ENCODE measurements around the gene PTPRT. TPM values are rescaled to one million over a fixed set of nuclear protein-coding genes. Genes with fewer than 3 reads are reported as not detected.

PTPRT gene
- total and polyA plus RNA-seq, 2 of the 13 experiments (the other 11 are each of a cell fraction or from before 2014, with no cell fraction given), result under 0.01 to 0.09 TPM

DNA sequence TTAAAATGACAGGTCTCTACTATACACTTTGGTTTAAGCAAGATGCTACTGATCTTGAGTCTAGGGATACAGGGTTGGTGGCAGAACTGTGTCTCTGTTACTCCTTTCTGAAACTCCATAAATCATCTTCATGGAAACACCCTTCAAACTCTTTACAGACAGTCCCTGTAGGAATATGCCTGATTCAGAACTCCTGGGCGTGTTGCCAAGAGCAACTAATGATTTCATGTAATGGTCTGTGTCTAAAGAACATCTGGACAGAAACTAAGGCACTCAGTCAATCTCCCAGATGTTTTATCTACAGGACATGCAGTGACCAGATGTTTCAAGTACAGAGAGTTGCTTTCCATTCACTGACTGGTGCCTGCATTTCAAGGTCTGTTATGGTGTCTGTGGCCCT, 1107.1 kb downstream of the PTPRT start (continued):
- TF ChIP-seq ZNF207 (IDR thresholded peaks at IDR 0.05; ENCODE audit: borderline replicate concordance) (no peak), SRF (IDR thresholded peaks at IDR 0.05; ENCODE audit: low read depth, low read length) (no peak), ZKSCAN5 (CRISPR knock-in tag; IDR thresholded peaks at IDR 0.05) (no peak), ZKSCAN8 (CRISPR knock-in tag; IDR thresholded peaks at IDR 0.05; ENCODE audit: borderline replicate concordance) (no peak), ZNF546 (CRISPR knock-in tag; conservative IDR thresholded peaks at IDR 0.05) (no peak), ZFYVE20 (CRISPR knock-in tag; IDR thresholded peaks at IDR 0.05; ENCODE audit: borderline replicate concordance, low read depth) (no peak), HDAC1 (CRISPR knock-in tag; IDR thresholded peaks at IDR 0.05) (no peak)
- TF ChIP-seq, protein P1, sequence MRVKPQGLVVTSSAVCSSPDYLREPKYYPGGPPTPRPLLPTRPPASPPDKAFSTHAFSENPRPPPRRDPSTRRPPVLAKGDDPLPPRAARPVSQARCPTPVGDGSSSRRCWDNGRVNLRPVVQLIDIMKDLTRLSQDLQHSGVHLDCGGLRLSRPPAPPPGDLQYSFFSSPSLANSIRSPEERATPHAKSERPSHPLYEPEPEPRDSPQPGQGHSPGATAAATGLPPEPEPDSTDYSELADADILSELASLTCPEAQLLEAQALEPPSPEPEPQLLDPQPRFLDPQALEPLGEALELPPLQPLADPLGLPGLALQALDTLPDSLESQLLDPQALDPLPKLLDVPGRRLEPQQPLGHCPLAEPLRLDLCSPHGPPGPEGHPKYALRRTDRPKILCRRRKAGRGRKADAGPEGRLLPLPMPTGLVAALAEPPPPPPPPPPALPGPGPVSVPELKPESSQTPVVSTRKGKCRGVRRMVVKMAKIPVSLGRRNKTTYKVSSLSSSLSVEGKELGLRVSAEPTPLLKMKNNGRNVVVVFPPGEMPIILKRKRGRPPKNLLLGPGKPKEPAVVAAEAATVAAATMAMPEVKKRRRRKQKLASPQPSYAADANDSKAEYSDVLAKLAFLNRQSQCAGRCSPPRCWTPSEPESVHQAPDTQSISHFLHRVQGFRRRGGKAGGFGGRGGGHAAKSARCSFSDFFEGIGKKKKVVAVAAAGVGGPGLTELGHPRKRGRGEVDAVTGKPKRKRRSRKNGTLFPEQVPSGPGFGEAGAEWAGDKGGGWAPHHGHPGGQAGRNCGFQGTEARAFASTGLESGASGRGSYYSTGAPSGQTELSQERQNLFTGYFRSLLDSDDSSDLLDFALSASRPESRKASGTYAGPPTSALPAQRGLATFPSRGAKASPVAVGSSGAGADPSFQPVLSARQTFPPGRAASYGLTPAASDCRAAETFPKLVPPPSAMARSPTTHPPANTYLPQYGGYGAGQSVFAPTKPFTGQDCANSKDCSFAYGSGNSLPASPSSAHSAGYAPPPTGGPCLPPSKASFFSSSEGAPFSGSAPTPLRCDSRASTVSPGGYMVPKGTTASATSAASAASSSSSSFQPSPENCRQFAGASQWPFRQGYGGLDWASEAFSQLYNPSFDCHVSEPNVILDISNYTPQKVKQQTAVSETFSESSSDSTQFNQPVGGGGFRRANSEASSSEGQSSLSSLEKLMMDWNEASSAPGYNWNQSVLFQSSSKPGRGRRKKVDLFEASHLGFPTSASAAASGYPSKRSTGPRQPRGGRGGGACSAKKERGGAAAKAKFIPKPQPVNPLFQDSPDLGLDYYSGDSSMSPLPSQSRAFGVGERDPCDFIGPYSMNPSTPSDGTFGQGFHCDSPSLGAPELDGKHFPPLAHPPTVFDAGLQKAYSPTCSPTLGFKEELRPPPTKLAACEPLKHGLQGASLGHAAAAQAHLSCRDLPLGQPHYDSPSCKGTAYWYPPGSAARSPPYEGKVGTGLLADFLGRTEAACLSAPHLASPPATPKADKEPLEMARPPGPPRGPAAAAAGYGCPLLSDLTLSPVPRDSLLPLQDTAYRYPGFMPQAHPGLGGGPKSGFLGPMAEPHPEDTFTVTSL (CRISPR knock-in tag; IDR thresholded peaks at IDR 0.05; ENCODE audit: borderline replicate concordance), result no peak
- TF ChIP-seq, protein P2, sequence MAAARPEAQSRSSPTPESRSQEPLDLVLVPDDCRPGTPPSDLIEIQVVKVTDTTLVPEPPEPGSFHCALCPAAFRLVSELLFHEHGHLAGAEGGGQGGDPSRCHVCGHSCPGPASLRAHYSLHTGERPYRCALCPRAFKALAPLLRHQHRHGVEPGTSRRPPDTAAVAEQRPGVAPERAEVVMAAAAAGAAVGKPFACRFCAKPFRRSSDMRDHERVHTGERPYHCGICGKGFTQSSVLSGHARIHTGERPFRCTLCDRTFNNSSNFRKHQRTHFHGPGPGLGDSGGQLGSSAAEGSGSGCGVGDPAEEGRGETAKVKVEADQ (CRISPR knock-in tag; IDR thresholded peaks at IDR 0.05; ENCODE audit: borderline replicate concordance), result no peak
- TF ChIP-seq, protein P3, sequence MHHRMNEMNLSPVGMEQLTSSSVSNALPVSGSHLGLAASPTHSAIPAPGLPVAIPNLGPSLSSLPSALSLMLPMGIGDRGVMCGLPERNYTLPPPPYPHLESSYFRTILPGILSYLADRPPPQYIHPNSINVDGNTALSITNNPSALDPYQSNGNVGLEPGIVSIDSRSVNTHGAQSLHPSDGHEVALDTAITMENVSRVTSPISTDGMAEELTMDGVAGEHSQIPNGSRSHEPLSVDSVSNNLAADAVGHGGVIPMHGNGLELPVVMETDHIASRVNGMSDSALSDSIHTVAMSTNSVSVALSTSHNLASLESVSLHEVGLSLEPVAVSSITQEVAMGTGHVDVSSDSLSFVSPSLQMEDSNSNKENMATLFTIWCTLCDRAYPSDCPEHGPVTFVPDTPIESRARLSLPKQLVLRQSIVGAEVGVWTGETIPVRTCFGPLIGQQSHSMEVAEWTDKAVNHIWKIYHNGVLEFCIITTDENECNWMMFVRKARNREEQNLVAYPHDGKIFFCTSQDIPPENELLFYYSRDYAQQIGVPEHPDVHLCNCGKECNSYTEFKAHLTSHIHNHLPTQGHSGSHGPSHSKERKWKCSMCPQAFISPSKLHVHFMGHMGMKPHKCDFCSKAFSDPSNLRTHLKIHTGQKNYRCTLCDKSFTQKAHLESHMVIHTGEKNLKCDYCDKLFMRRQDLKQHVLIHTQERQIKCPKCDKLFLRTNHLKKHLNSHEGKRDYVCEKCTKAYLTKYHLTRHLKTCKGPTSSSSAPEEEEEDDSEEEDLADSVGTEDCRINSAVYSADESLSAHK (CRISPR knock-in tag; IDR thresholded peaks at IDR 0.05; ENCODE audit: borderline replicate concordance), result no peak
